ENCODE results near the gene KRTAP5-2. TPM values are rescaled to one million over a fixed set of nuclear protein-coding genes. Genes with fewer than 3 reads are reported as not detected.

The KRTAP5-2 gene
- total and polyA plus RNA-seq, 2 of the 4 experiments (the other 2 are of a cell fraction) = not detected

GRCh38 chr11:1557051-1557884 is 40.8 kb downstream of the KRTAP5-2 start (continued):
- TF ChIP-seq MXI1 (IDR thresholded peaks at IDR 0.05; ENCODE audit: borderline replicate concordance, low read depth, low read length) (no peak), RAD21 (IDR thresholded peaks at IDR 0.05; ENCODE audit: low read length) (no peak), FOS (IDR thresholded peaks at IDR 0.05; ENCODE audit: low read depth, low read length) (no peak)

DNA sequence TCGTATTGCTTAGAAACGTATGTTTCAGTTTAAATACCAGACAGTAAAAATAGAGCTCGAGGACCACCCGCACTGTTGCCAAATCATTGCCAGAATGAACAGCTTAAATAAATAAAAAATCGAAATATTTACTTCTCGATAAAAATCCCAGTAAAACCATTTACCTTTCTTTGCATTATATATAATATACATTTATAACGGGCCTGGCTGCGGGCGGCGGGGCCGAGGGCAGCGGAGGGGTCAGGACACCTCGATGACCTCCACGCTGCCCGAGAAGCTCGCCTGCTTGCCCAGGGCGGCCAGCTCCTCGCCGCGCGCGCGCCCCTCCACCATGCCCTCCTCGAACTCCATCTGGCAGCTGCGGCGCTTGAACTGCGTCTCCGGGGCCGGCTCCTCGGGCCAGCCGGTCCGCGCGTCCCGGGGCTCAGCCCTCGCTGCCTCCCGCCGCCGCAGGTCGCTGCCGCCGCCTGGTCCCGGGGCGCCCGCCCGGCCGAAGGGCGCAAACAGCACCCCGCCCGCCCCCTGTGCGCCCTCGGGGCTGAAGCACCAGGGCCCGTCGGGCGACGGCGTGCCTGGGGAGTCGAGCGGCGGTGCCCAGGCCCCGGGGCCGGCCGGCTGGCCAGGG is 41.7 kb downstream of the KRTAP5-2 start:
- H3K4ac ChIP-seq (ENCODE audit: low read depth, low read length) = no peak overlapping the region
- in situ Hi-C loops (cut with MboI; ENCODE audit: low sequenced_read_pairs) = no loop called here
- no peaks in the 10 kb centered on the region for H3K9me3 ChIP-seq (ENCODE audit: control insufficient read depth, insufficient read depth, low read length)
- no peak for DNase-seq
- no peak overlapping the region for H3K56ac ChIP-seq (ENCODE audit: extremely low read depth, insufficient read depth, low read length)
- peaks cover 20% of the 10 kb centered on the region for H3K4me1 ChIP-seq (ENCODE audit: control insufficient read depth, insufficient read depth, low read length)
- H2AK9ac ChIP-seq (replicated peaks; ENCODE audit: low read depth, low read length, poor library complexity) = no peak overlapping the region
- H3K27ac ChIP-seq (ENCODE audit: insufficient read depth, low read length) = no peak overlapping the region
- ATAC-seq (ENCODE audit: low read depth) = no peak
- H2BK120ac ChIP-seq (ENCODE audit: low read depth, low read length) = no peak overlapping the region
- no peak overlapping the region for H3K14ac ChIP-seq (replicated peaks; ENCODE audit: low read depth, low read length)
- H2AK5ac ChIP-seq (ENCODE audit: low read depth, low read length) = no peak overlapping the region
- H4K5ac ChIP-seq (ENCODE audit: low read depth, low read length) = no peak overlapping the region
- H4K8ac ChIP-seq (ENCODE audit: low read depth in 2 of 2, low read length in 2 of 2) = no peak overlapping the region
- H2BK20ac ChIP-seq (ENCODE audit: low read depth, low read length) = no peak overlapping the region
- intact Hi-C loops (cut with micrococcal nuclease) = no loop called here
- peaks cover 0 to 16% of the 10 kb centered on the region in 2 experiments; a peak in 1 of 4 replicates for H3K79me1 ChIP-seq (ENCODE audit: low read depth in 1 of 2, low read length in 2 of 2)
- H3K27me3 ChIP-seq (ENCODE audit: control insufficient read depth, insufficient read depth, low read length) = no peaks in the 10 kb centered on the region; the same call in 1 of the 2 replicates
- peaks cover 11% of the 10 kb centered on the region for H4K20me1 ChIP-seq (ENCODE audit: insufficient read depth, low read length)
- no peak overlapping the region for H4K91ac ChIP-seq (ENCODE audit: insufficient read depth, low read depth, low read length)
- H2BK5ac ChIP-seq (ENCODE audit: low read depth, low read length, poor library complexity, severe bottlenecking) = no peak overlapping the region
- H3K4me2 ChIP-seq (ENCODE audit: low read depth, low read length) = no peak overlapping the region
- POLR2A ChIA-PET (ENCODE audit: unreplicated experiment) = no interaction called here
- H3K9ac ChIP-seq (ENCODE audit: low read depth, low read length) = no peak overlapping the region
- dilution Hi-C loops (cut with HindIII; ENCODE audit: low sequenced_read_pairs, unreplicated experiment) = no loop called here
- H3K9me1 ChIP-seq (ENCODE audit: insufficient read depth, low read length) = peaks cover 14% of the 10 kb centered on the region
- H3K4me3 ChIP-seq (ENCODE audit: insufficient read depth, low read depth, low read length) = no peak overlapping the region
- no TSS peak for BruUV-seq (replicated peaks)
- no peak overlapping the region for H3K23ac ChIP-seq (ENCODE audit: low read depth, low read length)
- H3K18ac ChIP-seq (ENCODE audit: low read depth, low read length) = no peak overlapping the region
- CTCF ChIA-PET = no interaction called here
- 70 to 100% methylated on average over 2 to 22 of the region's 63 CpGs for WGBS, 2 experiments (ENCODE audit: extremely low coverage in 2 of 2, insufficient read length in 1 of 2)
- peaks cover 9% of the 10 kb centered on the region; the same call in 1 of the 2 replicates for H3K36me3 ChIP-seq (ENCODE audit: control insufficient read depth, insufficient read depth, low read length)
- H2BK15ac ChIP-seq (ENCODE audit: low read depth, low read length) = no peak overlapping the region
- H2AFZ ChIP-seq (replicated peaks; ENCODE audit: low read length, poor library complexity) = no peak overlapping the region
- TF ChIP-seq CHD1 (IDR thresholded peaks at IDR 0.05; ENCODE audit: low read depth, low read length) = no peak
- no peak for TF ChIP-seq MAFK (IDR thresholded peaks at IDR 0.05; ENCODE audit: low read depth, low read length)
- TF ChIP-seq BHLHE40 (IDR thresholded peaks at IDR 0.05; ENCODE audit: low read depth, low read length) = no peak
- TF ChIP-seq FOS (IDR thresholded peaks at IDR 0.05; ENCODE audit: low read depth, low read length) = no peak
- no peak for TF ChIP-seq RFX5 (IDR thresholded peaks at IDR 0.05; ENCODE audit: low read depth, low read length)
- TF ChIP-seq NFE2L2 (IDR thresholded peaks at IDR 0.05; ENCODE audit: low read depth, low read length) = no peak
- TF ChIP-seq RAD21 (IDR thresholded peaks at IDR 0.05; ENCODE audit: low read length) = no peak
- TF ChIP-seq SMC3 (IDR thresholded peaks at IDR 0.05; ENCODE audit: low read depth, low read length) = no peak
- no peak for TF ChIP-seq USF2 (IDR thresholded peaks at IDR 0.05; ENCODE audit: low read depth, low read length)
- TF ChIP-seq MAZ (IDR thresholded peaks at IDR 0.05; ENCODE audit: borderline replicate concordance, low read depth, low read length) = no peak
- TF ChIP-seq, protein P1, sequence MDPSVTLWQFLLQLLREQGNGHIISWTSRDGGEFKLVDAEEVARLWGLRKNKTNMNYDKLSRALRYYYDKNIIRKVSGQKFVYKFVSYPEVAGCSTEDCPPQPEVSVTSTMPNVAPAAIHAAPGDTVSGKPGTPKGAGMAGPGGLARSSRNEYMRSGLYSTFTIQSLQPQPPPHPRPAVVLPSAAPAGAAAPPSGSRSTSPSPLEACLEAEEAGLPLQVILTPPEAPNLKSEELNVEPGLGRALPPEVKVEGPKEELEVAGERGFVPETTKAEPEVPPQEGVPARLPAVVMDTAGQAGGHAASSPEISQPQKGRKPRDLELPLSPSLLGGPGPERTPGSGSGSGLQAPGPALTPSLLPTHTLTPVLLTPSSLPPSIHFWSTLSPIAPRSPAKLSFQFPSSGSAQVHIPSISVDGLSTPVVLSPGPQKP (IDR thresholded peaks at IDR 0.05; ENCODE audit: borderline replicate concordance, low read depth, low read length) = no peak
- TF ChIP-seq CEBPB (IDR thresholded peaks at IDR 0.05; ENCODE audit: low read depth, low read length) = no peak
- no peak for TF ChIP-seq POLR2A (IDR thresholded peaks at IDR 0.05; ENCODE audit: low read depth, low read length)
- no peak for TF ChIP-seq MXI1 (IDR thresholded peaks at IDR 0.05; ENCODE audit: borderline replicate concordance, low read depth, low read length)
